PC-3 (cell line): ENCODE measurements around the gene GRK6. TPM values are rescaled to one million over a fixed set of nuclear protein-coding genes. Genes with fewer than 3 reads are reported as not detected.
A peak's percentile ranks its signal among the peaks of the same experiment; 100 is the strongest.

Experiments
- ATAC-seq: fragments of 200-7000 bp; cut with Tn5 transposase; 2 replicates; pipeline ENCODE4 v1.9.1; 2020; ENCODE audit warnings: mild to moderate bottlenecking, moderate library complexity
- BruUV-seq: library from RNA; stranded (reverse); fragments of 400-500 nt; replicated peaks from 2 replicates; lab custom pipeline; 2021; lab: Mats Ljungman, UMichigan
- CTCF ChIA-PET: fragments of 300-600 bp; sonication (Branson Sonifier 250); formaldehyde crosslinking; loops from one replicate; lab custom pipeline; 2022; ENCODE audit warnings: antibody characterized with exemption; lab: Charles Lee
- POLR2A ChIA-PET: fragments of 300-600 bp; sonication (Branson Sonifier 250); formaldehyde crosslinking; loops from one replicate; lab custom pipeline; 2022; ENCODE audit warnings: antibody characterized with exemption; ENCODE audit not compliant: unreplicated experiment; lab: Charles Lee
- DNase-seq: peaks from one replicate; pipeline ENCODE4 v3.0.0-alpha.2; 2015
- H2AFZ ChIP-seq: fragments of 300-600 bp; sonication (generic); 2 replicates; pipeline ENCODE4 v1.6.0; 2016; ENCODE audit warnings: antibody characterized with exemption, low read length
- H3F3A ChIP-seq: fragments of 300-600 bp; sonication (generic); one replicate; pipeline ENCODE4 v1.6.0; 2017; ENCODE audit warnings: antibody characterized with exemption, low read length, control low read depth, mild to moderate bottlenecking; ENCODE audit not compliant: unreplicated experiment
- H3K27ac ChIP-seq: fragments of 300-600 bp; sonication (generic); 2 replicates; pipeline ENCODE4 v1.5.1; 2016; ENCODE audit warnings: mild to moderate bottlenecking, low read length
- H3K27me3 ChIP-seq: fragments of 300-600 bp; sonication (generic); 2 replicates; pipeline ENCODE4 v1.6.1; 2016; ENCODE audit warnings: low read length, mixed read lengths
- H3K36me3 ChIP-seq: fragments of 300-600 bp; sonication (generic); 2 replicates; pipeline ENCODE4 v1.6.1; 2016; ENCODE audit warnings: low read depth, mixed run types, low read length, mixed read lengths
- H3K4me1 ChIP-seq: fragments of 300-600 bp; sonication (generic); 2 replicates; pipeline ENCODE4 v1.5.1; 2016; ENCODE audit warnings: low read length; ENCODE audit not compliant: insufficient read depth
- H3K4me2 ChIP-seq: fragments of 300-600 bp; sonication (generic); 2 replicates; pipeline ENCODE4 v1.6.0; 2016; ENCODE audit warnings: low read length
- H3K4me3 ChIP-seq: fragments of 300-600 bp; sonication (generic); 2 replicates; pipeline ENCODE4 v1.5.1; 2016; ENCODE audit warnings: mild to moderate bottlenecking, low read length, mixed read lengths
- H3K79me2 ChIP-seq: fragments of 300-600 bp; sonication (generic); 2 replicates; pipeline ENCODE4 v1.6.1; 2017; ENCODE audit warnings: low read length, mixed read lengths
- H3K9ac ChIP-seq: fragments of 300-600 bp; sonication (generic); 2 replicates; pipeline ENCODE4 v1.6.0; 2016; ENCODE audit warnings: mild to moderate bottlenecking, low read length
- H3K9me2 ChIP-seq: fragments of 300-600 bp; sonication (generic); replicated peaks from 2 replicates; pipeline ENCODE4 v1.6.1; 2016; ENCODE audit warnings: mixed run types, low read length, mixed read lengths
- H3K9me3 ChIP-seq: fragments of 300-600 bp; sonication (generic); 2 replicates; pipeline ENCODE4 v1.6.1; 2016; ENCODE audit warnings: low read length, mixed read lengths
- H4K20me1 ChIP-seq: fragments of 300-600 bp; sonication (generic); 2 replicates; pipeline ENCODE4 v1.6.1; 2016; ENCODE audit warnings: low read length, mixed read lengths
- EZH2 ChIP-seq: fragments of 300-600 bp; sonication (generic); IDR thresholded peaks from one replicate; pipeline ENCODE4 v1.6.1; 2017; ENCODE audit warnings: antibody characterized with exemption, mild to moderate bottlenecking, low read length; ENCODE audit not compliant: unreplicated experiment
- EZH2phosphoT487 ChIP-seq: fragments of 300-600 bp; sonication (generic); IDR thresholded peaks from 2 replicates; pipeline ENCODE4 v1.6.1; 2018; ENCODE audit warnings: mild to moderate bottlenecking, antibody characterized with exemption, low read length, borderline replicate concordance
- intact Hi-C: fragments of 100-400 bp; cut with micrococcal nuclease; formaldehyde crosslinking; loops from 2 replicates; pipeline ENCODE4 v1.9.0; 2023
- total RNA-seq: library from RNA; depleted of rRNA; stranded (reverse); fragments of >200 nt; gene quantifications from 2 replicates; pipeline ENCODE4 v1.2.3, GENCODE V29; 2014
- TF ChIP-seq, protein P1 (sequence below): fragments of 300-600 bp; sonication (generic); conservative IDR thresholded peaks from 2 replicates; pipeline ENCODE4 v1.5.1; 2017; ENCODE audit warnings: antibody characterized with exemption, low read depth, mild to moderate bottlenecking, low read length

The GRK6 gene
- total RNA-seq, 1 experiment from 2014 or later, result 69.9 TPM

DNA sequence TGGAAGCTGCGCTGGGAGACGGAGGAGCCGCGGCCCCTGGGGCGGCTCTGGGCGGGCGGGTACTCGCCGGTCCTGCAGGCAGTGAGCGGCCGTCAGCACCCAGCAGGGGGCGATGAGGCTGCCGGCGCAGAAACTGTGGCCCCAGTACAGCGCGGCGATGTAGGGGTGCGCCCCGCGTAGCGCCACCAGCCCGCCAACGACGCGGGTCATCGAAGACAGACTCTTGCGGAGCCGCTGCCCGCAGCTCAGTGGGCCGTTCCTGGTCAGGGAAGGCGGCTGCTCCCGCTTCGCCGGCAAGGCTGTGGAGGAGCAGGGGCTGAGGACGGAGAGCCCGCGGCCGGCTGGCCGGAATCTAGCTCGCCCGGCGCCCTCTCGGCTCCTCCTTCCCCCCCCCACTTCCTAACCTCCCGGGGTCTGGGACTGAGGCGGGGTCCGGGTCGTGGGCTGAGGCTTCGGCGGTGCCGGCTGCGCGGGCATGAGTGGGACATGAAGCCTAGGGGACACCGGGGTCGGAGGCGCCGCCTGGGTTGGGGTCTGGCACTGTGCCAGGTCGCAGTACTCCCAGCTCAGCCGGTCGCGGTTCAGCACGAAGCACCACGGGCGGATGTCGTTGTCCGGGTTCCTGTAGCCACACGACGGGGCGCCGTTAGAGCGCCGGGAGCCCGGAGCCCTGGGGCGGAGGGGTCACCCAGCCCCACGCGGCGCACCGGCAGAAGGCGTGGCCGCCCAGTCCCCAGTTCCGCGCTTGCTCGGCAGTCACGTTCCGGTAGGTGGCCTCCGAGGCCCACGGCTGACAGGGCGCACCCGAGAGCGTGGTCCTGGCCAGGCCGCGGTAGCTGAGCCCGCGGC lies 22.5 kb upstream of the GRK6 start:
- Histone ChIP-seq H3K4me3 (peak overlapping the region; percentile 80), H3K27ac (0 out of 2 replicates have a peak overlapping the region, but pooled peaks have one; percentile 14), H3K79me2 (no peaks in the 10 kb centered on the region), H3K9me2 (no peaks in the 10 kb centered on the region), H3K27me3 (no peaks in the 10 kb centered on the region), H3K9ac (peak overlapping the region; percentile 70), H4K20me1 (no peaks in the 10 kb centered on the region), H3K9me3 (no peaks in the 10 kb centered on the region), H3F3A (no peaks in the 10 kb centered on the region), H3K36me3 (no peaks in the 10 kb centered on the region), H3K4me1 (peaks cover 13% of the 10 kb centered on the region), H3K4me2 (peak overlapping the region; percentile 99), H2AFZ (peak overlapping the region; percentile 86)
- peak; percentile 71 for ATAC-seq
- DNase-seq, result peak; percentile 83
- ChIA-PET CTCF (interaction anchor here (0.5 to 3.1 kb wide), 15 partner anchors 13 to 300 kb away, joined by 3 to 36 read pairs (median 5); partner anchors contain the start of genes DBN1, GRK6 and PDLIM7), POLR2A (interaction anchor here (0.6 to 1.1 kb wide), 5 partner anchors 22 to 754 kb away, joined by 3 to 6 read pairs (median 3); partner anchors contain the start of gene GRK6)
- no peak for TF ChIP-seq EZH2
- TF ChIP-seq, protein P1, sequence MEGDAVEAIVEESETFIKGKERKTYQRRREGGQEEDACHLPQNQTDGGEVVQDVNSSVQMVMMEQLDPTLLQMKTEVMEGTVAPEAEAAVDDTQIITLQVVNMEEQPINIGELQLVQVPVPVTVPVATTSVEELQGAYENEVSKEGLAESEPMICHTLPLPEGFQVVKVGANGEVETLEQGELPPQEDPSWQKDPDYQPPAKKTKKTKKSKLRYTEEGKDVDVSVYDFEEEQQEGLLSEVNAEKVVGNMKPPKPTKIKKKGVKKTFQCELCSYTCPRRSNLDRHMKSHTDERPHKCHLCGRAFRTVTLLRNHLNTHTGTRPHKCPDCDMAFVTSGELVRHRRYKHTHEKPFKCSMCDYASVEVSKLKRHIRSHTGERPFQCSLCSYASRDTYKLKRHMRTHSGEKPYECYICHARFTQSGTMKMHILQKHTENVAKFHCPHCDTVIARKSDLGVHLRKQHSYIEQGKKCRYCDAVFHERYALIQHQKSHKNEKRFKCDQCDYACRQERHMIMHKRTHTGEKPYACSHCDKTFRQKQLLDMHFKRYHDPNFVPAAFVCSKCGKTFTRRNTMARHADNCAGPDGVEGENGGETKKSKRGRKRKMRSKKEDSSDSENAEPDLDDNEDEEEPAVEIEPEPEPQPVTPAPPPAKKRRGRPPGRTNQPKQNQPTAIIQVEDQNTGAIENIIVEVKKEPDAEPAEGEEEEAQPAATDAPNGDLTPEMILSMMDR, result peak; percentile 66
- intact Hi-C loops, result loop anchor here (1.0 to 2.0 kb wide), 5 partner anchors 23 to 97 kb away; partner anchors contain the start of genes GRK6 and PDLIM7
- no TSS peak for BruUV-seq

DNA sequence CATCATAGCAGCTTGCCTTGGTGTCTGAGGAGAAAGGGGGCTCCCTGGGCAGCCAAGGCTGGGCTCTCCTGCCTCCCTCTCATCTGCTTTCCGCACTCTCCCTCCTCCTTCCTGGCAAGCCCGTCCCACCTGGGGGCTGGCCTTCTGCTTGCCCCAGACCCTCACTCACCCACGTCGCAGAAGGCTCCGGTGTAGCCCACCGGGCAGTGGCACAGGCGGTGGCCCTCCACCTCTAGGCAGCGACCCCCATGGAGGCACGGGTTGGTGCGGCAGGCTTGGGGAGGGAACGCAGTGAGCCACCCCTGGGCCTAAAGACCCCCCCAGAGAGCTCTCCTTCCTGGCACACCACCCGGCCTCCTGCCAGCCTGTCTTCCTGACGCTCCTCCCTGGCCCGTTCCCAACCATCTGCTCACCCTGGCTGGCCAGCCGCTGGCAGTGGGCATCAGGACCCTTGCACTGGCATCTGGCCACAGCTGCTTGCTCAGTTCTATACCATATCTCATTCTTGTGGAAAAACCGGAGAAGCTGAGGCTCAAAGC lies 21.8 kb upstream of the GRK6 start:
- H3K79me2 ChIP-seq, result no peaks in the 10 kb centered on the region
- no peak overlapping the region for H3K27ac ChIP-seq
- no peaks in the 10 kb centered on the region for H3F3A ChIP-seq
- no peaks in the 10 kb centered on the region for H3K9me2 ChIP-seq
- ChIA-PET POLR2A (interaction anchor here (0.6 to 0.7 kb wide), 2 partner anchors 103 to 754 kb away, joined by 3 read pairs; no protein-coding TSS in a partner anchor), CTCF (interaction anchor here (0.5 to 3.1 kb wide), 14 partner anchors 14 to 93 kb away, joined by 3 to 36 read pairs (median 5); partner anchors contain the start of genes DBN1, GRK6 and PDLIM7)
- TF ChIP-seq, protein P1, result no peak
- TF ChIP-seq EZH2 (no peak), EZH2phosphoT487 (no peak)
- H3K9ac ChIP-seq, result peak overlapping the region; percentile 70
- ATAC-seq (no peak), DNase-seq (no peak)
- no peaks in the 10 kb centered on the region for H4K20me1 ChIP-seq
- intact Hi-C loops, result loop anchor here (1.0 kb wide), 2 partner anchors 50 to 97 kb away; no protein-coding TSS in a partner anchor
- H3K4me1 ChIP-seq, result peaks cover 13% of the 10 kb centered on the region
- peak overlapping the region; percentile 86 for H2AFZ ChIP-seq
- peak overlapping the region; percentile 99 for H3K4me2 ChIP-seq
- peak overlapping the region; percentile 80 for H3K4me3 ChIP-seq
- no TSS peak for BruUV-seq
- no peaks in the 10 kb centered on the region for H3K36me3 ChIP-seq
- H3K27me3 ChIP-seq, result no peaks in the 10 kb centered on the region
- no peaks in the 10 kb centered on the region for H3K9me3 ChIP-seq
